Activated T-helper 1 cell treated with Interleukin-2 at 50 U/mL for 16 hours (primary cell): ENCODE data around the gene NDUFA12.

ENCODE experiments used
- DNase-seq: peaks from one replicate; pipeline ENCODE4 v3.0.0-alpha.2; 2020; ENCODE audit warnings: low read depth

NDUFA12 gene

DNA sequence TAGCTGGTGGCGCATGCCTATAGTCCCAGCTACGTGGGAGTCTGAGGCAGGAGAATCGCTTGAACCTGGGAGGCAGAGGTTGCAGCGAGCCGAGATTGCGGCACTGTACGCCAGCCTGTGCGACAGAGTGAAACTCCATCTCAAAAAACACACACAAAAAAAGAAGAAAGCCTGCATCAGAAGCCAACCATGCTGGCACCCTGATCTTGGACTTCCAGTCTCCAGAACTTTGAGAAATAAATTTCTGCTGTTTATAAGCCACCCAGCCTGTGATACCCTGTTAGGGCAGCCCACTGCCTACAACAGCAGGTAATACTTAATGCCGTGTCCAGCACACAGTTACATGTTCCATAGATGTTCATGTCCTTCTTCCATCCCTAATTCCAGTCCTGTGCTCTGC, 62.7 kb downstream of the NDUFA12 start:
- DNase-seq = no peak

DNA sequence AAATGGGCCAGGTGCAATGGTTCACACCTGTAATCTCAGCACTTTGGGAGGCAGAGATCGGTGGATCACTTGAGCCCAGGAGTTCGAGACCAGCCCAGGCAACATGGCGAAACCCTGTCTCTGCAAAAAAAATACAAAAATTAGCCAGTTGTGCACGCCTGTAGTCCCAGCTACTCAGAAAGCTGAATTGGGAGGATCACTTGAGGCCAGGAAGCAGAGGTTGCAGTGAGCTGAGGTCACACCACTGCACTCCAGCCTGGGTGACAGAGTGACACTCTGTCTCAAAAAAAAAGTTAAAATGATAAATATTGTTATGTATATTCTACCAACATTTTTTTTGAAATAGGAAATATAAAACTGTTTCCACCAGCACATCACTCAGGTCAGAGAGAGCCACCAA, 64.9 kb downstream of the NDUFA12 start:
- DNase-seq = no peak

GRCh38 chr12:94930772-94931171, 72.7 kb downstream of the NDUFA12 start:
- DNase-seq = no peak

- no peak for DNase-seq
Measured at GRCh38 chr12:94930216-94930654, 73.3 kb downstream of the NDUFA12 start.

DNA sequence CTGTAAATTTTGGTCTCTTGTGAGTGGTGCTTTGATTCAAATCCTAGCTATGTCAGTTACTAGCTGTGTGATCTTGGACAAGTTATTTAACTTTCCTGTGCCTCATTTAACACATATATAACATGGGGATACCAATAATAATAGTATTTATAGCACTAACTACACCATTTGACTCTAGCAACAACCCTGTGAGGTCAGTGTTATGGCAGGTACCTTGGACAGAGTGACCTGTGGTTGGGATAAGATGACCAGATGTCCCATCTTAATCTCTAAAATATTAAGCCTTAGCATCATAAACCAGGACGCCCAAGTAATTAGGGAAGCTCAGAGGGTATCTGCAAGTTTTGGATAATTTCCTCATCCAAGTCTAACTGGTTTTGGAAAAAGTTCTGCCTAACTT, 73.7 kb downstream of the NDUFA12 start:
- no peak for DNase-seq

- DNase-seq = no peak
Measured at GRCh38 chr12:94925729-94926128, 77.8 kb downstream of the NDUFA12 start.

- DNase-seq = no peak
Measured at GRCh38 chr12:94925206-94925605, 78.3 kb downstream of the NDUFA12 start.

GRCh38 chr12:94922561-94922960, 80.9 kb downstream of the NDUFA12 start:
- DNase-seq = no peak
